GM21515 (cell line): ENCODE measurements around the gene RNF40.

Experiments used
- ATAC-seq: cut with Tn5 transposase; IDR thresholded peaks from one replicate; pipeline ENCODE4 v1.9.1; 2021; ENCODE audit not compliant: unreplicated experiment

Gene RNF40

GRCh38 chr16:30761928-30762902, at the start of gene RNF40, which contains the start of gene CFAP119:
Gene RNF40 (plus strand): TSS chr16:30762322. CDS start chr16:30762546, 224 bp downstream.
Gene CFAP119 (minus strand): TSS chr16:30762062. CDS start chr16:30761748, 314 bp downstream.
- peak; percentile 76 for ATAC-seq

DNA sequence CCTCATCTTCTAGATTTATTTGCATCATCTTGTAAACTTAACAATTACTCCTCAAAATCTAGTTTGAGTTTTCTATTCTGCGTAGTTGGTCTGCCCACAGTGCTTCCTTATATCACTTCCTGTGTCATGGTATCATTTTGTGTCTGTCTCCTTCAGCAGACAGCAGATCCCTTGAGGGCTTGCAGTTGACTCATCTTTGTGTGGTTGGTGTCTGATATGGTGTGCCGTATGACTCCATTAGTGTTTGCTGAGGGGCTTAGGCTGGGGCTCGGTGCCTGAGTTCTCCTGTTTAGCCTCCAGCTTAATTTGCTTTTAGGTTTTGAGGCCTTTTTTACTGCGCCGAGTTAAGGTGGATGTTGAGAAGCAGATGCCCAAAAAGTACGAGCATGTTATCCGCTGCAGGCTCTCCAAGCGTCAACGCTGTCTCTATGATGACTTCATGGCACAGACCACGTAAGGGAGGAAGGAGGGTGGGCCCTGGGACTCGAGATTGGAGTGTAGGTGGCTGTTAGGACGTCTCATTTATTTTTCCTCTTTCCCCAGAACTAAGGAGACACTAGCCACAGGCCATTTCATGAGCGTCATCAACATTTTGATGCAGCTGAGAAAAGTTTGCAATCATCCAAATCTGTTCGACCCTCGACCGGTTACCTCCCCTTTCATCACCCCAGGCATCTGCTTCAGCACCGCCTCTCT, 46.2 kb upstream of the RNF40 start:
- no peak for ATAC-seq

DNA sequence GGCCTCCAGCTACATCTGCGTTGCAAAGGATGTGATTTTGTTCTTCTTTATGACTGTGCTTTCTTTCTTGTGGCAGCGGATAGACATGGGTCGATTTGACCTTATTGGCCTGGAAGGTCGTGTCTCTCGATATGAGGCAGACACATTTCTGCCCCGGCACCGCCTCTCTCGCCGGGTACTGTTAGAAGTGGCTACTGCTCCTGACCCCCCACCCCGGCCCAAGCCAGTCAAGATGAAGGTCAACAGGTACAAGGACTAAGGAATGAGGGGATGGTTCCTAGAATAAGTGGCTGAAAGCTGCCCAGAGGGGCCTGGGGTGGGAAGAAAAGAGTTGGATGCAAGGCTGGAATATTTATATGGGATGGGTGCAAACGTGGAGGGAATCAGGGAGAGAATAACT, 42.0 kb upstream of the RNF40 start:
- no peak for ATAC-seq

DNA sequence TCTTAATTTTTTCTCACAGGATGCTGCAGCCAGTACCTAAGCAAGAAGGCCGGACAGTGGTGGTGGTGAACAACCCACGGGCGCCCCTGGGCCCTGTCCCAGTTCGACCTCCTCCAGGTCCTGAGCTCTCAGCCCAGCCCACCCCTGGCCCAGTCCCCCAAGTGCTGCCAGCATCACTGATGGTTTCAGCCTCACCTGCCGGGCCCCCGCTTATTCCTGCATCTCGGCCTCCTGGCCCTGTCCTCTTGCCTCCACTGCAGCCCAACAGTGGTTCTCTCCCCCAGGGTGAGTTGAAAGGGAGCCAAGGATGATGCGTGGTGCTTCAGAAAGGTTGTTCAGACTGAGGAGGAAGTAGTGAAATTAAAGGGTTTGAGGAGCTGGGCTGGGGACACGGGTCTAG, 41.4 kb upstream of the RNF40 start:
- ATAC-seq: no peak

- no peak for ATAC-seq
These were observed 41.0 kb upstream of the RNF40 start for GRCh38 chr16:30721167-30721566.

DNA sequence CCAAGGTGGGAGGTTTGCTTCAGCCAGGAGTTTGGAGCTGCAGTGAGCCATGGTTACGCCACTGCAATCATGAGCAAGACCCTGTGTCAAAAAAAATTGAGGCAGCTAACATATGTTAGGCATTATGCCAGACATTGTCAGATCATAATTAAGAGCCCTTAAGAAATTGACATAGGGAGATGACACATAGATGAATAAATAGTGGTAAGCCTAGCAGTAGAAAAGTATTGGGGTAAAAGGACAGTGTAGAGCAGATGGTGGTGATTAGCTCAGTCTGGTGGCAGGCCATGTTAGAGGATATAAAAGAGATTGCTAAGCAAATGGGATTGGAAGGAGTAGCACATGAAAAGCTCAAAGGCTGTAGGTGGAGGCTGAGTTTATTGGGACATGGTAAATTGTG, 40.5 kb upstream of the RNF40 start:
- no peak for ATAC-seq

- ATAC-seq: no peak
These were observed 39.7 kb upstream of the RNF40 start for GRCh38 chr16:30722443-30722842.

DNA sequence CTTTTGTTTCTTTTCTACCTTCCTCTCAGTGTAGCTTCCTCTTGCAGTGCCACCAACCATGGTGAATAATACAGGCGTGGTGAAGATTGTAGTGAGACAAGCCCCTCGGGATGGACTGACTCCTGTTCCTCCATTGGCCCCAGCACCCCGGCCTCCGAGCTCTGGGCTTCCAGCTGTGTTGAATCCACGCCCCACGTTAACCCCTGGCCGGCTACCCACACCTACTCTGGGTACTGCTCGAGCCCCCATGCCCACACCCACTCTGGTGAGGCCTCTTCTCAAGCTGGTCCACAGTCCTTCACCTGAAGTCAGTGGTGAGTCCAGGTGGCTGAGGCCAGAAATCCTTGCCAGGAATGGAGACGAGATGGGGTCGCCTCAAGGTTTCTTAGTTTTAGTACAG, 39.2 kb upstream of the RNF40 start:
- ATAC-seq: no peak

DNA sequence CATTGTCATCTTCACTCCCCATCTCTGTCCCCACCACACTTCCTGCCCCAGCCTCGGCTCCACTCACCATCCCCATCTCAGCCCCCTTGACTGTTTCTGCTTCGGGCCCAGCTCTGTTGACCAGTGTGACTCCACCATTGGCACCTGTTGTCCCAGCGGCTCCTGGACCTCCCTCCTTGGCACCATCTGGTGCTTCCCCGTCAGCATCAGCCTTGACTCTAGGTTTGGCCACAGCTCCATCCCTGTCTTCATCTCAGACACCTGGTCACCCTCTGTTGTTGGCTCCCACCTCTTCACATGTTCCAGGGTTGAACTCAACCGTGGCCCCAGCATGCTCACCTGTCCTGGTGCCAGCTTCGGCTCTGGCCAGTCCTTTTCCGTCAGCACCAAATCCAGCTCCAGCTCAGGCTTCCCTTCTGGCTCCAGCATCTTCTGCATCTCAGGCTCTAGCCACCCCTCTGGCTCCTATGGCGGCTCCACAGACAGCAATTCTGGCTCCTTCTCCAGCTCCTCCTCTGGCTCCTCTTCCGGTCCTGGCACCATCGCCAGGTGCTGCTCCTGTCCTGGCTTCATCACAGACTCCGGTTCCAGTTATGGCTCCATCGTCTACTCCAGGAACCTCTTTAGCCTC, 38.3 kb upstream of the RNF40 start:
- no peak for ATAC-seq

DNA sequence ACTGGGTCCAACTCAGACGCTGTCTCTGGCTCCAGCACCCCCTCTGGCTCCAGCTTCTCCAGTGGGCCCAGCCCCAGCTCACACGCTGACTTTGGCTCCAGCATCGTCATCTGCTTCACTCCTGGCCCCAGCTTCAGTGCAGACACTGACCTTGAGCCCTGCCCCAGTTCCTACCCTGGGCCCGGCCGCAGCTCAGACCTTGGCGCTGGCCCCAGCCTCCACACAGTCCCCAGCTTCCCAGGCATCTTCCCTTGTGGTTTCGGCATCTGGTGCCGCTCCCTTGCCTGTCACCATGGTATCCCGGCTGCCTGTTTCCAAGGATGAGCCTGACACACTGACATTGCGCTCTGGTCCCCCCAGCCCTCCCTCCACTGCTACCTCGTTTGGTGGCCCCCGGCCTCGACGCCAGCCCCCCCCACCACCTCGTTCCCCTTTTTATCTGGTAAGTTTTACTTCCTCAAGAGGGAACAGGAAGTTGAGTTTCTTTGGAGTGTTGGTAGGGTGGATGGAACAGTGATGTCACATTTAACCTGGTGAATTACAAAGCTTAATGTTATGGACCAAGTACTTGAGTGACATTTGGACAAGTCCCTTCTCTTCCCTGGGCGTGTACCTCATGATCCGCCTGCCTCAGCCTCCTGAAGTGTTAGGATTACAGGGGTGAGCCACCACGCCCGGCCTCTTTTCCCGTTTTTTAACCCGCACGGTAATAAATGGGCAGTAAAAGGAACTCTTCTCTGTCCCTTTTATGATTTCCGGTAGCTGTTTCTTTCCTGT, 37.3 kb upstream of the RNF40 start:
- ATAC-seq: no peak

DNA sequence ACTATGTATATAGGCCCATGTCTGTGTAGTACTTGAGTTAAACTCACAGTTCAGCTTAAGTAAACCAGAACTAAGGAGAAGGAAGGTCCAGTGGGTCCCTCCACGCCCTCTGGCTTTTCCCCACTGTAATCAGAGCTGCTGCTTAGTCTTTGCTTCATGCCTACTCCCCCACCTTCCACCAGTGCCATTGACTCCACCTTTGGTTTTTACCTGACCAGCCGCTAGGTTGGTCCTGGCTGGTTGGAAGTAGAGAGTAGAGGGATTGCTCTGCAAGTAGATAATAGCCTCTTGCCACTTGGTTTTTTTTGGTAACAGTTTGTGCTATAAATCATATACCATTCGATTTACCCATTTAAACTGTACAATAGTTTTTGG, 36.7 kb upstream of the RNF40 start:
- no peak for ATAC-seq

DNA sequence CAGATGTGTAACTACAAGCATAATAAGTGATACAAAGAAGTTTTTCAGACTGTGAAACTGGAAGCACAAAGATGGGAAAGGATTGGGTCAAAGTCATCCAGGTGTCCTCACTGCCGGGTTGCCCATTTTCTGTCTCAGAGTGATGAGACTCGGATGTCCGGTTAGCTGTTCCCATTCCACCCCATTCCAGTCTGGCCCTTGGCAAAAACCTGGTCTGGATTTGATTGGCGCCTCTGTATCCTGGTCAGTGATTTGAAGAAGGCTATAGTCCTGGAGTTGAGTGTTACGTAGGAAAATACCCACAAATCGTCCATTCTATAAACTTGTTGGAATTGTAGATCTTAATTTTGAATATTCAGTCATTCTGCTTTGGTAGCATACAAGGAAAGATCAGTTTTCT, 33.8 kb upstream of the RNF40 start:
- no peak for ATAC-seq

- ATAC-seq: no peak
These were observed 33.0 kb upstream of the RNF40 start for GRCh38 chr16:30728899-30729672.

DNA sequence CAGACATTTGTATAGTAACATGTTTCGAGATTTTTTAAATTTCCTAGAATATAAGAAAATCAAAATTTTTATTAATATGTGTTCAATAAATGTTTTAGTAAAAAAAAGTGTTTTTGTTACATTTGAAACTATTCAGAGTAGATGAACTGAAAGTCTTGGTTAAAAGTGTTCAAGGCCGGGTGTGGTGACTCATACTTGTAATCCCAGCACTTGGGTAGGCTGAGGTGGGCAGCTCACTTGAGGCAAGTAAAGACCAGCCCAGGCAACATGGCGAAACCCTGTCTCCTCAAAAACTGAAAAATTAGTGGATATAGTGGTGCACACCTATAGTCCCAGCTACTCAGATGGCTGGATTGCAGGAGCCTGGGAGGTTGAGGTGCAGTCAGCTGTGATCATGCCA, 30.7 kb upstream of the RNF40 start:
- no peak for ATAC-seq

DNA sequence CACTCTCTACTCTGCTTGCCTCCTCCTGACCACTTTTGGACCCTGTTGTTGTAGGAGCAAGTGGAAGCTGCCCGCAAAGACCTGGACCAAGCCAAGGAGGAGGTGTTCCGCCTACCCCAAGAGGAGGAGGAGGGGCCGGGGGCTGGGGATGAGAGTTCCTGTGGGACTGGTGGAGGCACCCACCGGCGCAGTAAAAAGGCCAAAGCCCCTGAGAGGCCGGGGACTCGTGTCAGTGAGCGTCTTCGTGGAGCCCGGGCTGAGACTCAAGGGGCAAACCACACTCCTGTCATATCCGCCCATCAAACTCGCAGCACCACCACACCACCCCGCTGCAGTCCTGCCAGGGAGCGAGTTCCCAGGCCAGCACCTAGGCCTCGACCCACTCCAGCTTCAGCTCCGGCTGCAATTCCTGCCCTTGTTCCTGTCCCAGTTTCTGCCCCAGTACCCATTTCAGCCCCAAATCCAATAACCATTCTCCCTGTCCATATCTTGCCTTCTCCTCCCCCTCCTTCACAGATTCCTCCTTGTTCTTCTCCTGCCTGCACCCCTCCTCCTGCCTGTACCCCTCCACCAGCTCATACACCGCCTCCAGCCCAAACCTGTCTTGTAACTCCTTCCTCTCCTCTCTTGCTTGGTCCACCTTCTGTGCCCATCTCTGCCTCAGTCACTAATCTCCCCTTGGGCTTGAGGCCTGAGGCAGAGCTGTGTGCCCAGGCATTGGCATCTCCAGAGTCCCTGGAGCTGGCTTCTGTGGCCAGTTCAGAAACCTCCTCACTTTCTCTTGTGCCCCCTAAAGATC, 24.9 kb upstream of the RNF40 start:
- no peak for ATAC-seq

- no peak for ATAC-seq
These were observed 24.1 kb upstream of the RNF40 start for GRCh38 chr16:30737794-30738648.

DNA sequence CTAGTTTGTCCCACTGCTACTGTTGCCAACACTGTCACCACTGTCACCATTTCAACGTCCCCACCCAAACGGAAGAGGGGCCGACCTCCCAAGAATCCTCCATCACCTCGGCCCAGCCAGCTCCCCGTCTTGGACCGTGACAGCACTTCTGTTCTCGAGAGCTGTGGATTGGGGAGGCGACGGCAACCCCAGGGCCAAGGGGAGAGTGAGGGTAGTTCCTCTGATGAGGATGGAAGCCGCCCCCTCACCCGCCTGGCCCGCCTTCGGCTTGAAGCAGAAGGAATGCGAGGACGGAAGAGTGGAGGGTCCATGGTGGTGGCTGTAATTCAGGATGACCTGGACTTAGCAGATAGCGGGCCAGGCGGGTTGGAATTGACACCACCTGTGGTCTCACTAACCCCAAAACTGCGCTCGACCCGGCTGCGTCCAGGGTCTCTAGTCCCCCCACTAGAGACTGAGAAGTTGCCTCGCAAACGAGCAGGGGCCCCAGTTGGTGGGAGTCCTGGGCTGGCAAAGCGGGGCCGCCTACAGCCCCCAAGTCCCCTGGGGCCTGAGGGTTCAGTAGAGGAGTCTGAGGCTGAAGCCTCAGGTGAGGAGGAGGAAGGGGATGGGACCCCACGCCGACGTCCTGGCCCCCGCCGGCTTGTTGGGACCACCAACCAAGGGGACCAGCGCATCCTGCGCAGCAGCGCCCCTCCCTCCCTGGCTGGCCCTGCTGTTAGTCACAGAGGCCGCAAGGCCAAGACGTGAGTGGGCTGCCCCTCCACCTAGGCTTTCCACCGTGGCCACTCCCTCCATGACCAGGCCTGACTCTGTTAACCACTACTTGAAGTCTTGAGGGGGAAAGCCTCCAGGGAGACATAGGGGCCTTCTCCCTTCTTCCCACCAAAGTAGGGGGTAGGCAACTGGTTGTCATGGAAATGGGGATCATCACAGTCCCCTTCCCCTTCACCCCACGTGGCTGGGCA, 22.9 kb upstream of the RNF40 start:
- no peak for ATAC-seq
